WTC11 (cell line): ENCODE data around the gene LCN10. TPM values are rescaled to one million over a fixed set of nuclear protein-coding genes. Genes with fewer than 3 reads are reported as not detected.

Source experiments
- ATF3 ChIP-seq: sonication (generic); formaldehyde crosslinking; conservative IDR thresholded peaks from 2 replicates; pipeline ENCODE4 v1.8.1; 2022; ENCODE audit warnings: mild to moderate bottlenecking, missing genetic modification reagents
- ESRRA ChIP-seq: sonication (generic); formaldehyde crosslinking; IDR thresholded peaks from 2 replicates; pipeline ENCODE4 v1.8.1; 2022; ENCODE audit warnings: mild to moderate bottlenecking, missing genetic modification reagents, borderline replicate concordance
- GABPB1 ChIP-seq: sonication (generic); formaldehyde crosslinking; IDR thresholded peaks from 2 replicates; pipeline ENCODE4 v1.8.1; 2023; ENCODE audit warnings: mild to moderate bottlenecking, missing genetic modification reagents
- GRHL2 ChIP-seq: fragments of 250-450 bp; sonication (Bioruptor Pico); IDR thresholded peaks from 2 replicates; pipeline ENCODE4 v1.8.0; 2022; ENCODE audit warnings: mild to moderate bottlenecking, moderate library complexity; ENCODE audit not compliant: insufficient replicate concordance, severe bottlenecking
- HMGA2 ChIP-seq: fragments of 250-450 bp; sonication (Bioruptor Pico); IDR thresholded peaks from 2 replicates; pipeline ENCODE4 v1.4.0; 2021; ENCODE audit warnings: mild to moderate bottlenecking, moderate library complexity
- IRF2 ChIP-seq: sonication (generic); formaldehyde crosslinking; IDR thresholded peaks from 2 replicates; pipeline ENCODE4 v1.8.0; 2022; ENCODE audit warnings: low read depth, missing genetic modification reagents, borderline replicate concordance
- NFE2L1 ChIP-seq: sonication (generic); formaldehyde crosslinking; IDR thresholded peaks from 2 replicates; pipeline ENCODE4 v1.8.1; 2023; ENCODE audit warnings: missing genetic modification reagents
- NR1H2 ChIP-seq: sonication (generic); formaldehyde crosslinking; IDR thresholded peaks from 2 replicates; pipeline ENCODE4 v1.9.0; 2021; ENCODE audit warnings: mild to moderate bottlenecking, moderate library complexity, missing genetic modification reagents
- OVOL2 ChIP-seq: fragments of 250-450 bp; sonication (Bioruptor Pico); IDR thresholded peaks from 2 replicates; pipeline ENCODE4 v1.9.0; 2021; ENCODE audit warnings: mild to moderate bottlenecking, borderline replicate concordance
- PRRX2 ChIP-seq: fragments of 250-450 bp; sonication (Bioruptor Pico); IDR thresholded peaks from 2 replicates; pipeline ENCODE4 v1.8.0; 2021; ENCODE audit warnings: mild to moderate bottlenecking
- SMAD3 ChIP-seq: sonication (generic); formaldehyde crosslinking; IDR thresholded peaks from 2 replicates; pipeline ENCODE4 v1.8.0; 2022; ENCODE audit warnings: missing genetic modification reagents, mild to moderate bottlenecking, borderline replicate concordance
- SOX15 ChIP-seq: fragments of 250-450 bp; sonication (Bioruptor Pico); IDR thresholded peaks from 2 replicates; pipeline ENCODE4 v1.9.0; 2021; ENCODE audit warnings: mild to moderate bottlenecking
- SP1 ChIP-seq: sonication (generic); formaldehyde crosslinking; conservative IDR thresholded peaks from 2 replicates; pipeline ENCODE4 v1.8.1; 2022; ENCODE audit warnings: missing genetic modification reagents
- TEAD1 ChIP-seq: sonication (generic); formaldehyde crosslinking; IDR thresholded peaks from 2 replicates; pipeline ENCODE4 v1.8.0; 2022; ENCODE audit warnings: mild to moderate bottlenecking, missing genetic modification reagents
- ZNF232 ChIP-seq: sonication (generic); formaldehyde crosslinking; IDR thresholded peaks from 2 replicates; pipeline ENCODE4 v1.8.0; 2022; ENCODE audit warnings: mild to moderate bottlenecking, missing genetic modification reagents
- ZNF532 ChIP-seq: fragments of 250-450 bp; sonication (Bioruptor Pico); IDR thresholded peaks from 2 replicates; pipeline ENCODE4 v1.9.0; 2021; ENCODE audit warnings: mild to moderate bottlenecking, borderline replicate concordance
- total RNA-seq: library from RNA; stranded (reverse); gene quantifications from 3 replicates; pipeline ENCODE4 v1.2.3, GENCODE V29; 2021
- TF ChIP-seq, protein P1 (sequence below): sonication (generic); formaldehyde crosslinking; IDR thresholded peaks from 2 replicates; pipeline ENCODE4 v1.8.1; 2023; ENCODE audit warnings: mild to moderate bottlenecking, missing genetic modification reagents
- TF ChIP-seq, protein P2 (sequence below): sonication (generic); formaldehyde crosslinking; IDR thresholded peaks from 2 replicates; pipeline ENCODE4 v1.8.1; 2023; ENCODE audit warnings: mild to moderate bottlenecking, missing genetic modification reagents, borderline replicate concordance
- TF ChIP-seq, protein P3 (sequence below): fragments of 250-450 bp; sonication (Bioruptor Pico); IDR thresholded peaks from 2 replicates; pipeline ENCODE4 v1.9.0; 2021; ENCODE audit warnings: moderate library complexity, mild to moderate bottlenecking, inconsistent platforms, borderline replicate concordance

Gene LCN10
- total RNA-seq, 1 experiment from 2014 or later: 2.4 TPM

DNA sequence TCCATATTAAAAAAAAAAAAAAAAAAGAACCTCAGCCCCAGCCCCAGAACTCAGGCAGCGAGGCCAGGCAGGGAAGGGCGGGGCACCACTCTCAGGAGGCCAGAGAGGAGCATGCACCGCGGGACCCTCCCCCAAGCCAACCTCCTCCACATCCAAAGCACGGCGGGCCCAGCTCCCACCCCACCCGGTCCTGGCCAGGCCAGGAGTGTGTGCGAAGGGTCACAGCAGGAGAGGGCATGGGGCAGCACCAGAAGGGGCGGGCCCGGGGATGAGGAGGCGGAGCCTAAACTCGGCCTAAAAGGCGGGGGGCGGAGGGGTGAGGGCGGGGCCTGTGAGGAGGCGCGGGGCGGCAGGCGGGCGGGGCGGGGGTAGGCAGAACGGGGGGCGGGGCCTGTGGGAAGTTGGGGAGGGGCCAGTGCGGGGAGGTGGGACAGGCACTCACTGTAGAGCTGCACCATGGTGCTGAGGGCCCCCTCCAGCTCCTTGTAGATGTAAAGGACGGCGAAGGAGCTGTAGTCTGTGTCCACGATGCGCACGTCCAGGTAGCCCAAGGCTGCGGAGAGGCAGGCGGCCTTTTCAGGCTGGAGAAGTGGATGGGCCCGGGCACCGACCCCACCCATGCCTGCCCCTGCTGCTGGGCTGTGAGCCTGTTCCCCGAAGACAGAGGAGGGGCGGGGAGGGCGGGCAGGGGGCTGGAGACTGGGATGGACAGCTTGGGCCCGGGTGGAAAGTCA, 20.3 kb upstream of the LCN10 start (continued):
- TF ChIP-seq, protein P1, sequence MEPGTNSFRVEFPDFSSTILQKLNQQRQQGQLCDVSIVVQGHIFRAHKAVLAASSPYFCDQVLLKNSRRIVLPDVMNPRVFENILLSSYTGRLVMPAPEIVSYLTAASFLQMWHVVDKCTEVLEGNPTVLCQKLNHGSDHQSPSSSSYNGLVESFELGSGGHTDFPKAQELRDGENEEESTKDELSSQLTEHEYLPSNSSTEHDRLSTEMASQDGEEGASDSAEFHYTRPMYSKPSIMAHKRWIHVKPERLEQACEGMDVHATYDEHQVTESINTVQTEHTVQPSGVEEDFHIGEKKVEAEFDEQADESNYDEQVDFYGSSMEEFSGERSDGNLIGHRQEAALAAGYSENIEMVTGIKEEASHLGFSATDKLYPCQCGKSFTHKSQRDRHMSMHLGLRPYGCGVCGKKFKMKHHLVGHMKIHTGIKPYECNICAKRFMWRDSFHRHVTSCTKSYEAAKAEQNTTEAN: no peak
- no peak for TF ChIP-seq SOX15
- TF ChIP-seq ZNF532 (CRISPR knock-in tag): no peak
- TF ChIP-seq HMGA2: no peak
- TF ChIP-seq OVOL2 (CRISPR knock-in tag): no peak
- peak; percentile 82 for TF ChIP-seq SP1 (CRISPR knock-in tag)
- TF ChIP-seq ZNF232 (CRISPR knock-in tag): no peak
- no peak for TF ChIP-seq SMAD3 (CRISPR knock-in tag)
- 0 out of 2 replicates have a peak, but pooled peaks have one; percentile 13 for TF ChIP-seq TEAD1 (CRISPR knock-in tag)
- TF ChIP-seq, protein P2, sequence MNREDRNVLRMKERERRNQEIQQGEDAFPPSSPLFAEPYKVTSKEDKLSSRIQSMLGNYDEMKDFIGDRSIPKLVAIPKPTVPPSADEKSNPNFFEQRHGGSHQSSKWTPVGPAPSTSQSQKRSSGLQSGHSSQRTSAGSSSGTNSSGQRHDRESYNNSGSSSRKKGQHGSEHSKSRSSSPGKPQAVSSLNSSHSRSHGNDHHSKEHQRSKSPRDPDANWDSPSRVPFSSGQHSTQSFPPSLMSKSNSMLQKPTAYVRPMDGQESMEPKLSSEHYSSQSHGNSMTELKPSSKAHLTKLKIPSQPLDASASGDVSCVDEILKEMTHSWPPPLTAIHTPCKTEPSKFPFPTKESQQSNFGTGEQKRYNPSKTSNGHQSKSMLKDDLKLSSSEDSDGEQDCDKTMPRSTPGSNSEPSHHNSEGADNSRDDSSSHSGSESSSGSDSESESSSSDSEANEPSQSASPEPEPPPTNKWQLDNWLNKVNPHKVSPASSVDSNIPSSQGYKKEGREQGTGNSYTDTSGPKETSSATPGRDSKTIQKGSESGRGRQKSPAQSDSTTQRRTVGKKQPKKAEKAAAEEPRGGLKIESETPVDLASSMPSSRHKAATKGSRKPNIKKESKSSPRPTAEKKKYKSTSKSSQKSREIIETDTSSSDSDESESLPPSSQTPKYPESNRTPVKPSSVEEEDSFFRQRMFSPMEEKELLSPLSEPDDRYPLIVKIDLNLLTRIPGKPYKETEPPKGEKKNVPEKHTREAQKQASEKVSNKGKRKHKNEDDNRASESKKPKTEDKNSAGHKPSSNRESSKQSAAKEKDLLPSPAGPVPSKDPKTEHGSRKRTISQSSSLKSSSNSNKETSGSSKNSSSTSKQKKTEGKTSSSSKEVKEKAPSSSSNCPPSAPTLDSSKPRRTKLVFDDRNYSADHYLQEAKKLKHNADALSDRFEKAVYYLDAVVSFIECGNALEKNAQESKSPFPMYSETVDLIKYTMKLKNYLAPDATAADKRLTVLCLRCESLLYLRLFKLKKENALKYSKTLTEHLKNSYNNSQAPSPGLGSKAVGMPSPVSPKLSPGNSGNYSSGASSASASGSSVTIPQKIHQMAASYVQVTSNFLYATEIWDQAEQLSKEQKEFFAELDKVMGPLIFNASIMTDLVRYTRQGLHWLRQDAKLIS (CRISPR knock-in tag): no peak
- no peak for TF ChIP-seq GRHL2 (CRISPR knock-in tag)
- no peak for TF ChIP-seq ATF3 (CRISPR knock-in tag)
- TF ChIP-seq NR1H2 (CRISPR knock-in tag): no peak
- no peak for TF ChIP-seq IRF2 (CRISPR knock-in tag)
- TF ChIP-seq GABPB1 (CRISPR knock-in tag): no peak
- no peak for TF ChIP-seq NFE2L1 (CRISPR knock-in tag)
- no peak for TF ChIP-seq PRRX2 (CRISPR knock-in tag)
- TF ChIP-seq ESRRA: no peak
- TF ChIP-seq, protein P3, sequence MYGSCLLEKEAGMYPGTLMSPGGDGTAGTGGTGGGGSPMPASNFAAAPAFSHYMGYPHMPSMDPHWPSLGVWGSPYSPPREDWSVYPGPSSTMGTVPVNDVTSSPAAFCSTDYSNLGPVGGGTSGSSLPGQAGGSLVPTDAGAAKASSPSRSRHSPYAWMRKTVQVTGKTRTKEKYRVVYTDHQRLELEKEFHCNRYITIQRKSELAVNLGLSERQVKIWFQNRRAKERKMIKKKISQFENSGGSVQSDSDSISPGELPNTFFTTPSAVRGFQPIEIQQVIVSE (CRISPR knock-in tag): no peak
